SK-N-SH (cell line): ENCODE data around the gene CETP.

Experiments used
- MXI1 ChIP-seq: IDR thresholded peaks from 2 replicates; pipeline ENCODE4 v1.6.1; 2012; ENCODE audit warnings: mild to moderate bottlenecking, low read depth, low read length, improper control_type of control experiment
- POLR2AphosphoS5 ChIP-seq: IDR thresholded peaks from 2 replicates; pipeline ENCODE4 v1.6.1; 2012; ENCODE audit warnings: low read depth, low read length
- YY1 ChIP-seq: IDR thresholded peaks from 2 replicates; pipeline ENCODE4 v1.4.0; 2012; ENCODE audit warnings: low read depth, mild to moderate bottlenecking
- TF ChIP-seq, protein P1 (sequence below): fragments of 200-600 bp; sonication (generic); IDR thresholded peaks from 2 replicates; pipeline ENCODE4 v1.6.1; 2017; ENCODE audit warnings: antibody characterized with exemption, mild to moderate bottlenecking, moderate library complexity
- TF ChIP-seq, protein P2 (sequence below): IDR thresholded peaks from 2 replicates; pipeline ENCODE4 v1.6.1; 2012; ENCODE audit warnings: mild to moderate bottlenecking, low read depth, low read length, moderate library complexity

DNA sequence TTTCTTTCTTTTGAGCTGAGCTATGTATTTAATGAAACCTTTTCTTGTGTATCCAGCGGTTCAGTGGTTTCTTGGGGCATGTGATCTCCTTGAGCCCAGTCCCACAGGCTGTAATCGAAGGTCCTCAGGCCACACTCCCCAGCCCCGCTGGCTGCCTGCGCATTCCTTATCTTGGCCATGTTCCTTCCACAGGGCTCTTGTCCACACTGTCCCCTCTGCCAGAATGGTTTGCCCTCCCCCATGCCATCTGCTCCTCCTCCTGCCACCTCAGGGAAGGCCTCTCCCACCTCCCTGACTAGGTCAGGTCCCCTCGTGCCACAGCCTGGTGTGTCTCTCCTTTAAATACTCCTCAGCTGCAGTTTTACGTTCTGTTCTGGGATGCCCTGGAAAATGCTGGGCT is 15.5 kb downstream of the CETP start:
- TF ChIP-seq, protein P1, sequence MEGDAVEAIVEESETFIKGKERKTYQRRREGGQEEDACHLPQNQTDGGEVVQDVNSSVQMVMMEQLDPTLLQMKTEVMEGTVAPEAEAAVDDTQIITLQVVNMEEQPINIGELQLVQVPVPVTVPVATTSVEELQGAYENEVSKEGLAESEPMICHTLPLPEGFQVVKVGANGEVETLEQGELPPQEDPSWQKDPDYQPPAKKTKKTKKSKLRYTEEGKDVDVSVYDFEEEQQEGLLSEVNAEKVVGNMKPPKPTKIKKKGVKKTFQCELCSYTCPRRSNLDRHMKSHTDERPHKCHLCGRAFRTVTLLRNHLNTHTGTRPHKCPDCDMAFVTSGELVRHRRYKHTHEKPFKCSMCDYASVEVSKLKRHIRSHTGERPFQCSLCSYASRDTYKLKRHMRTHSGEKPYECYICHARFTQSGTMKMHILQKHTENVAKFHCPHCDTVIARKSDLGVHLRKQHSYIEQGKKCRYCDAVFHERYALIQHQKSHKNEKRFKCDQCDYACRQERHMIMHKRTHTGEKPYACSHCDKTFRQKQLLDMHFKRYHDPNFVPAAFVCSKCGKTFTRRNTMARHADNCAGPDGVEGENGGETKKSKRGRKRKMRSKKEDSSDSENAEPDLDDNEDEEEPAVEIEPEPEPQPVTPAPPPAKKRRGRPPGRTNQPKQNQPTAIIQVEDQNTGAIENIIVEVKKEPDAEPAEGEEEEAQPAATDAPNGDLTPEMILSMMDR, result no peak
- TF ChIP-seq, protein P2, sequence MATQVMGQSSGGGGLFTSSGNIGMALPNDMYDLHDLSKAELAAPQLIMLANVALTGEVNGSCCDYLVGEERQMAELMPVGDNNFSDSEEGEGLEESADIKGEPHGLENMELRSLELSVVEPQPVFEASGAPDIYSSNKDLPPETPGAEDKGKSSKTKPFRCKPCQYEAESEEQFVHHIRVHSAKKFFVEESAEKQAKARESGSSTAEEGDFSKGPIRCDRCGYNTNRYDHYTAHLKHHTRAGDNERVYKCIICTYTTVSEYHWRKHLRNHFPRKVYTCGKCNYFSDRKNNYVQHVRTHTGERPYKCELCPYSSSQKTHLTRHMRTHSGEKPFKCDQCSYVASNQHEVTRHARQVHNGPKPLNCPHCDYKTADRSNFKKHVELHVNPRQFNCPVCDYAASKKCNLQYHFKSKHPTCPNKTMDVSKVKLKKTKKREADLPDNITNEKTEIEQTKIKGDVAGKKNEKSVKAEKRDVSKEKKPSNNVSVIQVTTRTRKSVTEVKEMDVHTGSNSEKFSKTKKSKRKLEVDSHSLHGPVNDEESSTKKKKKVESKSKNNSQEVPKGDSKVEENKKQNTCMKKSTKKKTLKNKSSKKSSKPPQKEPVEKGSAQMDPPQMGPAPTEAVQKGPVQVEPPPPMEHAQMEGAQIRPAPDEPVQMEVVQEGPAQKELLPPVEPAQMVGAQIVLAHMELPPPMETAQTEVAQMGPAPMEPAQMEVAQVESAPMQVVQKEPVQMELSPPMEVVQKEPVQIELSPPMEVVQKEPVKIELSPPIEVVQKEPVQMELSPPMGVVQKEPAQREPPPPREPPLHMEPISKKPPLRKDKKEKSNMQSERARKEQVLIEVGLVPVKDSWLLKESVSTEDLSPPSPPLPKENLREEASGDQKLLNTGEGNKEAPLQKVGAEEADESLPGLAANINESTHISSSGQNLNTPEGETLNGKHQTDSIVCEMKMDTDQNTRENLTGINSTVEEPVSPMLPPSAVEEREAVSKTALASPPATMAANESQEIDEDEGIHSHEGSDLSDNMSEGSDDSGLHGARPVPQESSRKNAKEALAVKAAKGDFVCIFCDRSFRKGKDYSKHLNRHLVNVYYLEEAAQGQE, result no peak
- TF ChIP-seq YY1 (no peak), MXI1 (no peak), POLR2AphosphoS5 (no peak)
